ENCODE data around the gene COX5B.

DNA sequence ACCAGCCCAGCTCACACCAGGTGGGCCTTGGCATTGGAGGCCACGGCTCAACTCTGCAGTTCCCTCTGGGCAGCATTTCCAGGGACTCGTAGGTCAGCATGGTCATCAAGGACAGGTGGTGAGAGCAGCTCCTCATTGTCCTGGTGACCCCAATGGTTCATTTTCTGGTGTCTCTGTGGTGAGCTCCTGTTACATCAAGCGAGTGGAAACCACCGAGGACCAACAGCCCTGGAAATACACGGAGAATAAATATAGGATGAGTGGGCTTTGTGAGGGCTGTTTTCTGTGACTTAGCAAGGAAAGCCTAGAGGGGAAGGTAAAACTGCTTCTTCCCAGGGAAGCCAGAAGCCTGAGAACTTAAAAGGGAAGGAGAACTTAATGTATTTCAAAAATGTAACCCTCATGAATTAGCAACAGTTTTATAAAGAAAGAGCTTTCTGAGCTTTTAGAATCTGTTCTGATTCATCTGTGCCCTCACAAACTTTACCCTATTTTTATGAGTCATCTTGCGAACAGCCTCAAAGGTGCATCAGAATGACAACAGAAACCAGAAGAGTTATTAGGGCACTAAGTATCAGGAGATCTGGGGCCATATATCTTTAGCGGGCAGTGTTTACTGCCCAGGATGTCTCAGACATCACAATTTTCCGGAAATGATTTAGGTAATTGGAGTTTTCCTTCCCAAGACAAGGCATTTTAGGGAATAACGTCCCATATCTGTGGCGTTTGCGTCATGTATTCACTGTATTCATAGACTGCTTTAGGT, 42.4 kb downstream of the COX5B start:
- TF ChIP-seq ZFP30 (CRISPR knock-in tag; IDR thresholded peaks at IDR 0.05) (no peak), PATZ1 (CRISPR knock-in tag; IDR thresholded peaks at IDR 0.05; ENCODE audit: borderline replicate concordance) (no peak), ZNF8 (CRISPR knock-in tag; IDR thresholded peaks at IDR 0.05) (no peak), ARNTL (CRISPR knock-in tag; IDR thresholded peaks at IDR 0.05; ENCODE audit: borderline replicate concordance, low read depth) (no peak), ZFP3 (CRISPR knock-in tag; IDR thresholded peaks at IDR 0.05) (no peak), TOX (CRISPR knock-in tag; IDR thresholded peaks at IDR 0.05; ENCODE audit: borderline replicate concordance) (no peak), ZNF565 (CRISPR knock-in tag; conservative IDR thresholded peaks at IDR 0.05; ENCODE audit: low read depth) (no peak), SNAI2 (CRISPR knock-in tag; IDR thresholded peaks at IDR 0.05) (no peak), CSDC2 (CRISPR knock-in tag; IDR thresholded peaks at IDR 0.05) (no peak), RARB (CRISPR knock-in tag; IDR thresholded peaks at IDR 0.05) (no peak), GLIS3 (CRISPR knock-in tag; IDR thresholded peaks at IDR 0.05) (no peak)
- TF ChIP-seq, protein P1, sequence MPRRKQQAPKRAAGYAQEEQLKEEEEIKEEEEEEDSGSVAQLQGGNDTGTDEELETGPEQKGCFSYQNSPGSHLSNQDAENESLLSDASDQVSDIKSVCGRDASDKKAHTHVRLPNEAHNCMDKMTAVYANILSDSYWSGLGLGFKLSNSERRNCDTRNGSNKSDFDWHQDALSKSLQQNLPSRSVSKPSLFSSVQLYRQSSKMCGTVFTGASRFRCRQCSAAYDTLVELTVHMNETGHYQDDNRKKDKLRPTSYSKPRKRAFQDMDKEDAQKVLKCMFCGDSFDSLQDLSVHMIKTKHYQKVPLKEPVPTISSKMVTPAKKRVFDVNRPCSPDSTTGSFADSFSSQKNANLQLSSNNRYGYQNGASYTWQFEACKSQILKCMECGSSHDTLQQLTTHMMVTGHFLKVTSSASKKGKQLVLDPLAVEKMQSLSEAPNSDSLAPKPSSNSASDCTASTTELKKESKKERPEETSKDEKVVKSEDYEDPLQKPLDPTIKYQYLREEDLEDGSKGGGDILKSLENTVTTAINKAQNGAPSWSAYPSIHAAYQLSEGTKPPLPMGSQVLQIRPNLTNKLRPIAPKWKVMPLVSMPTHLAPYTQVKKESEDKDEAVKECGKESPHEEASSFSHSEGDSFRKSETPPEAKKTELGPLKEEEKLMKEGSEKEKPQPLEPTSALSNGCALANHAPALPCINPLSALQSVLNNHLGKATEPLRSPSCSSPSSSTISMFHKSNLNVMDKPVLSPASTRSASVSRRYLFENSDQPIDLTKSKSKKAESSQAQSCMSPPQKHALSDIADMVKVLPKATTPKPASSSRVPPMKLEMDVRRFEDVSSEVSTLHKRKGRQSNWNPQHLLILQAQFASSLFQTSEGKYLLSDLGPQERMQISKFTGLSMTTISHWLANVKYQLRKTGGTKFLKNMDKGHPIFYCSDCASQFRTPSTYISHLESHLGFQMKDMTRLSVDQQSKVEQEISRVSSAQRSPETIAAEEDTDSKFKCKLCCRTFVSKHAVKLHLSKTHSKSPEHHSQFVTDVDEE (CRISPR knock-in tag; IDR thresholded peaks at IDR 0.05): no peak
- TF ChIP-seq, protein P2, sequence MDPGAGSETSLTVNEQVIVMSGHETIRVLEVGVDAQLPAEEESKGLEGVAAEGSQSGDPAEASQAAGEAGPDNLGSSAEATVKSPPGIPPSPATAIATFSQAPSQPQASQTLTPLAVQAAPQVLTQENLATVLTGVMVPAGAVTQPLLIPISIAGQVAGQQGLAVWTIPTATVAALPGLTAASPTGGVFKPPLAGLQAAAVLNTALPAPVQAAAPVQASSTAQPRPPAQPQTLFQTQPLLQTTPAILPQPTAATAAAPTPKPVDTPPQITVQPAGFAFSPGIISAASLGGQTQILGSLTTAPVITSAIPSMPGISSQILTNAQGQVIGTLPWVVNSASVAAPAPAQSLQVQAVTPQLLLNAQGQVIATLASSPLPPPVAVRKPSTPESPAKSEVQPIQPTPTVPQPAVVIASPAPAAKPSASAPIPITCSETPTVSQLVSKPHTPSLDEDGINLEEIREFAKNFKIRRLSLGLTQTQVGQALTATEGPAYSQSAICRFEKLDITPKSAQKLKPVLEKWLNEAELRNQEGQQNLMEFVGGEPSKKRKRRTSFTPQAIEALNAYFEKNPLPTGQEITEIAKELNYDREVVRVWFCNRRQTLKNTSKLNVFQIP (CRISPR knock-in tag; IDR thresholded peaks at IDR 0.05; ENCODE audit: borderline replicate concordance, low read depth): no peak

Data from SK-N-SH treated with all-trans-retinoic acid at 6 μM for 48 hours (cell line).